ENCODE measurements around the gene SLC39A3.

The SLC39A3 gene

DNA sequence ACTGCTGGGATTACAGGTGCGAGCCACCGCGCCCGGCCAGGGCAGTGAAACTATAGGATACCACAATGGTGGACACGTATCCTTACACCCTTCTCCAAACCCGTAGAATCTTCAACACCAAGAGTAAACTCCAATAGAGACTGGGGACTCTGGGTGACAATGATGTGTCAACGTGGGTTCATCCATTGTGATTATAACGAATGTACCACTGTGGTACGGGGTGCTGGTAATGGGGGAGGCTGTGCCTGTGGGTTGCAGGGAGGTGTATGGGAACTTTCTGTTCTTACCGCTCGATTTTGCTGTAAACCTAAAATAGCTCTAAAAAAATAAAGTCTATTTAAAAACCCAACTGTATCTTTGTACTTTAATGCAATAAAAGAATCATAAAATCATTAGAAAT is 49.0 kb downstream of the SLC39A3 start:
- ChIA-PET POLR2A (interaction anchor here (0.6 kb wide), 1 partner anchor 49 kb away, joined by 4 read pairs; the partner anchor contains the start of gene SLC39A3), CTCF (interaction anchor here (0.8 to 1.3 kb wide), 3 partner anchors 20 to 60 kb away, joined by 3 read pairs; no protein-coding TSS in a partner anchor)
- no peak overlapping the region for H3K27ac ChIP-seq (ENCODE audit: insufficient read depth in 1 of 2, low read depth in 1 of 2, low read length in 2 of 2, poor library complexity in 1 of 2, severe bottlenecking in 2 of 2)

DNA sequence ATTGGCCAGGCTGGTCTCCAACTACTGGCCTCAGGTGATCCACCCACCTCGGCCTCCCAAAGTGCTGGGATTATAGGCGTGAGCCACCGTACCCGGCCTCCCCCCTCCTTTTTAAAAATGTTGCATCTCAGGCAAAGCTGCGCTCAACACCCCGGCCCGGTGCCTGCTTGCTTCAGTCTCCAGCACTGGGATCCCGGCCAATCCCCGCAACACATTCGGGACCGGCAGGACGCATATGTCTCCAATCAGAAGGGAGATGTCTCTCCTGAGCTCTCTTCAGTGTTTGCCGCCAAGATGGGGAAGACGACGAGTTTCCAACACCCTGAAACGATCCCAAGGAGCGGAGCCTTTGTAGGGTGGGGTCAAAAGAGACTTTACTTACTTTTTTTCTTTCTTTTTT is 53.5 kb downstream of the SLC39A3 start:
- Histone ChIP-seq H3K4me3 (ENCODE audit: control insufficient read depth in 1 of 7, extremely low read depth in 1 of 7, insufficient read depth in 4 of 7, low read depth in 2 of 7, low read length in 6 of 7) (no peak overlapping the region), H3K4me1 (ENCODE audit: control extremely low read depth in 1 of 4, control insufficient read depth in 4 of 4, insufficient read depth in 4 of 4, low read length in 3 of 4) (no peaks in the 10 kb centered on the region), H3K36me3 (ENCODE audit: control insufficient read depth in 4 of 4, insufficient read depth in 4 of 4, low read length in 3 of 4) (peaks cover 0 to 3% (median under 1%) of the 10 kb centered on the region in 4 experiments), H3K27me3 (replicated peaks in 2 of 5; ENCODE audit: control insufficient read depth in 4 of 5, insufficient read depth in 5 of 5, low read length in 4 of 5) (no peaks in the 10 kb centered on the region), H3K27ac (ENCODE audit: insufficient read depth in 1 of 2, low read depth in 1 of 2, low read length in 2 of 2, poor library complexity in 1 of 2, severe bottlenecking in 2 of 2) (no peak overlapping the region), H3K9me3 (ENCODE audit: control extremely low read depth in 1 of 5, control insufficient read depth in 4 of 5, insufficient read depth in 2 of 5, low read depth in 1 of 5, low read length in 4 of 5) (no peaks in the 10 kb centered on the region)
- over 99% methylated on average over 15 of the region's 17 CpGs for WGBS (ENCODE audit: insufficient coverage)
- DNase-seq, result no peak
- ChIA-PET CTCF (interaction anchor here (0.6 kb wide), 1 partner anchor 193 kb away, joined by 3 read pairs; no protein-coding TSS in a partner anchor), POLR2A (interaction anchor here (0.6 kb wide), 1 partner anchor 66 kb away, joined by 3 read pairs; no protein-coding TSS in a partner anchor)

More for the DNA sequence above, 49.0 kb downstream of the SLC39A3 start:
- Histone ChIP-seq H3K36me3 (ENCODE audit: control insufficient read depth in 4 of 4, insufficient read depth in 4 of 4, low read length in 3 of 4) (peaks cover 0 to 3% (median 1%) of the 10 kb centered on the region in 4 experiments), H3K9me3 (ENCODE audit: control extremely low read depth in 1 of 5, control insufficient read depth in 4 of 5, insufficient read depth in 2 of 5, low read depth in 1 of 5, low read length in 4 of 5) (no peaks in the 10 kb centered on the region), H3K27me3 (replicated peaks in 2 of 5; ENCODE audit: control insufficient read depth in 4 of 5, insufficient read depth in 5 of 5, low read length in 4 of 5) (no peaks in the 10 kb centered on the region), H3K4me3 (ENCODE audit: control insufficient read depth in 1 of 7, extremely low read depth in 1 of 7, insufficient read depth in 4 of 7, low read depth in 2 of 7, low read length in 6 of 7) (no peak overlapping the region), H3K4me1 (ENCODE audit: control extremely low read depth in 1 of 4, control insufficient read depth in 4 of 4, insufficient read depth in 4 of 4, low read length in 3 of 4) (peaks cover 4 to 24% (median 21%) of the 10 kb centered on the region in 4 experiments)
- no peak for DNase-seq
- WGBS (ENCODE audit: insufficient coverage), result 94% methylated on average over 3 of the region's 11 CpGs

DNA sequence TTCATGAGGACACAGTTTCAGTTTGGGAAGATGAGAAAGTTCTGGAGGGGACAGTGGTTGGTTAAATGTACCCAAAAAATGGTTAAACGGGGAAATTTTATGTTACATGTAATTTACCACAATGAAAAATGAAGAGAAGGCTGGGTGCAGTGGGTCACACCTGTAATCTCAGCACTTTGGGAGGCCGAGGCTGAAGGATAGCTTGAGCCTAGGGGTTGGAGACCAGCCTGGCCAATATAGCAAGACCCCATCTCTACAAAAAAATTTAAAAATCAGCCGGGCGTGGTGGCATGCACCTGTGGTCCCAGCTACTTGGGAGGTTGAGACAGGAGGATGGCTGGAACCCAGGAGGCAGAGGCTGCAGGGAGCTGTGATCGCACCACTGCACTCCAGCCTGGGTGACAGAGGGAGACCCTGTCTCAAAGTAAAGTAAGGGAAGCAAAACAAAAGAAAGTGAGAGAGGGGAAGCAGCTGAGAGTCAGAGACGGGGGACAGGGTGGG is 54.6 kb downstream of the SLC39A3 start:
- POLR2A ChIA-PET, result interaction anchor here (0.6 kb wide), 1 partner anchor 27 kb away, joined by 3 read pairs; no protein-coding TSS in a partner anchor
- H3K4me1 ChIP-seq (ENCODE audit: control extremely low read depth in 1 of 4, control insufficient read depth in 4 of 4, insufficient read depth in 4 of 4, low read length in 3 of 4), result no peaks in the 10 kb centered on the region
- H3K4me3 ChIP-seq (ENCODE audit: control insufficient read depth in 1 of 7, extremely low read depth in 1 of 7, insufficient read depth in 4 of 7, low read depth in 2 of 7, low read length in 6 of 7), result no peak overlapping the region
- 91% methylated on average over 3 of the region's 6 CpGs for WGBS (ENCODE audit: insufficient coverage)
- CTCF ChIA-PET, result interaction anchor here (0.6 kb wide), 2 partner anchors 25 to 34 kb away, joined by 3 read pairs; no protein-coding TSS in a partner anchor
- H3K27me3 ChIP-seq (replicated peaks in 2 of 5; ENCODE audit: control insufficient read depth in 4 of 5, insufficient read depth in 5 of 5, low read length in 4 of 5), result no peaks in the 10 kb centered on the region
- DNase-seq, result no peak
- no peaks in the 10 kb centered on the region for H3K9me3 ChIP-seq (ENCODE audit: control extremely low read depth in 1 of 5, control insufficient read depth in 4 of 5, insufficient read depth in 2 of 5, low read depth in 1 of 5, low read length in 4 of 5)
- peaks cover 0 to 3% (median 1%) of the 10 kb centered on the region in 4 experiments for H3K36me3 ChIP-seq (ENCODE audit: control insufficient read depth in 4 of 4, insufficient read depth in 4 of 4, low read length in 3 of 4)
- no peak overlapping the region for H3K27ac ChIP-seq (ENCODE audit: insufficient read depth in 1 of 2, low read depth in 1 of 2, low read length in 2 of 2, poor library complexity in 1 of 2, severe bottlenecking in 2 of 2)

DNA sequence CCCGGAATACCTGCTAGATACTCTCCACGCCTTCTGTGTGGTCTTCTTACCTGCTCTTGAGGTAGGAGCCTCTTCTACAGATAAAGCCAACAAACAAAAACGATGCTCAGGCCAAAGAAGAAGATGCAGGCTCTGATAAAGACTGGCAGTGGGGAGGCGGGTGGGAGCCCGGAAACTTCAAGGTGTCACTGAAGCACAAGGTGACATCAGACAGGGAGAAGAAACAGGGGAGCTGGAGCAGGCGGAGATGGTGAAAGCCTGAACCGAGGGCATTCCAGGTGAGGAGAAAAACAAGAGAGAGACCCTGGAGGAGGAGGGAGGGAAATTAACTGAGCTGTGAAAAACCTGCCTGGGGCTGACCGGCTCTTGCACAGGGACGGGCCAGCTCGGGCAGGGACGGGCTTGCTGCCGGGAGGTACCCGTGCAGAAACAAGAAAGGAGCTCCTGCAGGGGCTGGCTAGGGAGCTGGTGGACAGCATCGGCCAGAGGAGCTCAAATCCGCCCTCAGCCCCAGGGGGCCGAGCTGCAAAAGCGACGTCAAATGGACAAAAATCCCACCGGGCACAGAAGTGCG is 56.3 kb downstream of the SLC39A3 start:
- CTCF ChIA-PET, result interaction anchor here (0.9 to 1.3 kb wide), 2 partner anchors 21 to 36 kb away, joined by 3 to 4 read pairs; no protein-coding TSS in a partner anchor
- Histone ChIP-seq H3K36me3 (ENCODE audit: control insufficient read depth in 4 of 4, insufficient read depth in 4 of 4, low read length in 3 of 4) (peaks cover 0 to 3% (median 1%) of the 10 kb centered on the region in 4 experiments), H3K27me3 (replicated peaks in 2 of 5; ENCODE audit: control insufficient read depth in 4 of 5, insufficient read depth in 5 of 5, low read length in 4 of 5) (no peaks in the 10 kb centered on the region), H3K27ac (ENCODE audit: insufficient read depth in 1 of 2, low read depth in 1 of 2, low read length in 2 of 2, poor library complexity in 1 of 2, severe bottlenecking in 2 of 2) (no peak overlapping the region), H3K9me3 (ENCODE audit: control extremely low read depth in 1 of 5, control insufficient read depth in 4 of 5, insufficient read depth in 2 of 5, low read depth in 1 of 5, low read length in 4 of 5) (no peaks in the 10 kb centered on the region), H3K4me1 (ENCODE audit: control extremely low read depth in 1 of 4, control insufficient read depth in 4 of 4, insufficient read depth in 4 of 4, low read length in 3 of 4) (no peaks in the 10 kb centered on the region), H3K4me3 (ENCODE audit: control insufficient read depth in 1 of 7, extremely low read depth in 1 of 7, insufficient read depth in 4 of 7, low read depth in 2 of 7, low read length in 6 of 7) (no peak overlapping the region)
- POLR2A ChIA-PET, result no interaction called here
- no peak for DNase-seq
- WGBS (ENCODE audit: insufficient coverage), result 93% methylated on average over 20 of the region's 20 CpGs
